OCI-M2 (cell line): ENCODE results near the gene MYLK3.

ENCODE experiments used
- DNase-seq: peaks from one replicate; lab custom pipeline; 2025; ENCODE audit not compliant: unreplicated experiment; lab: John Stamatoyannopoulos, UW

Gene MYLK3

GRCh38 chr16:46759309-46759708 is 11.2 kb upstream of the MYLK3 start:
- DNase-seq: no peak

GRCh38 chr16:46757339-46758050 is 9.4 kb upstream of the MYLK3 start:
- no peak for DNase-seq

GRCh38 chr16:46756772-46757171 is 8.6 kb upstream of the MYLK3 start:
- no peak for DNase-seq

GRCh38 chr16:46753015-46753414 is 4.9 kb upstream of the MYLK3 start:
- no peak for DNase-seq

GRCh38 chr16:46751381-46751780 is 3.2 kb upstream of the MYLK3 start:
- DNase-seq: no peak

- no peak for DNase-seq
Observed at GRCh38 chr16:46748775-46749705, 896 bp upstream of the MYLK3 start.

- DNase-seq: no peak
Observed at GRCh38 chr16:46746821-46747776, 1.0 kb downstream of the MYLK3 start.

- DNase-seq: no peak
Observed at GRCh38 chr16:46745617-46746016, 2.5 kb downstream of the MYLK3 start.

- no peak for DNase-seq
Observed at GRCh38 chr16:46743232-46743719, 4.9 kb downstream of the MYLK3 start.

GRCh38 chr16:46739934-46740333 is 8.2 kb downstream of the MYLK3 start:
- DNase-seq: no peak

GRCh38 chr16:46737621-46738214 is 10.4 kb downstream of the MYLK3 start:
- no peak for DNase-seq

GRCh38 chr16:46736695-46737094 is 11.4 kb downstream of the MYLK3 start:
- no peak for DNase-seq

- DNase-seq: no peak
Observed at GRCh38 chr16:46733319-46733830, 14.8 kb downstream of the MYLK3 start.

- DNase-seq: no peak
Observed at GRCh38 chr16:46732561-46732960, 15.6 kb downstream of the MYLK3 start.

GRCh38 chr16:46731691-46732555 is 16.2 kb downstream of the MYLK3 start:
- DNase-seq: no peak

GRCh38 chr16:46730801-46731690 is 17.1 kb downstream of the MYLK3 start:
- DNase-seq: no peak

GRCh38 chr16:46730126-46730525 is 18.0 kb downstream of the MYLK3 start:
- no peak for DNase-seq

GRCh38 chr16:46729326-46729995 is 18.7 kb downstream of the MYLK3 start:
- DNase-seq: no peak
